HG03280 (cell line): ENCODE results near the gene ENTPD1.
"Not testable (repeated sequence)": the region's sequence is repeated elsewhere in the genome, so short reads cannot be mapped to it uniquely, and the experiment has no call there.

ENCODE experiments used
- ATAC-seq: cut with Tn5 transposase; IDR thresholded peaks from one replicate; pipeline ENCODE4 v1.9.1; 2021; ENCODE audit warnings: mild to moderate bottlenecking, moderate library complexity; ENCODE audit not compliant: unreplicated experiment

The ENTPD1 gene

DNA sequence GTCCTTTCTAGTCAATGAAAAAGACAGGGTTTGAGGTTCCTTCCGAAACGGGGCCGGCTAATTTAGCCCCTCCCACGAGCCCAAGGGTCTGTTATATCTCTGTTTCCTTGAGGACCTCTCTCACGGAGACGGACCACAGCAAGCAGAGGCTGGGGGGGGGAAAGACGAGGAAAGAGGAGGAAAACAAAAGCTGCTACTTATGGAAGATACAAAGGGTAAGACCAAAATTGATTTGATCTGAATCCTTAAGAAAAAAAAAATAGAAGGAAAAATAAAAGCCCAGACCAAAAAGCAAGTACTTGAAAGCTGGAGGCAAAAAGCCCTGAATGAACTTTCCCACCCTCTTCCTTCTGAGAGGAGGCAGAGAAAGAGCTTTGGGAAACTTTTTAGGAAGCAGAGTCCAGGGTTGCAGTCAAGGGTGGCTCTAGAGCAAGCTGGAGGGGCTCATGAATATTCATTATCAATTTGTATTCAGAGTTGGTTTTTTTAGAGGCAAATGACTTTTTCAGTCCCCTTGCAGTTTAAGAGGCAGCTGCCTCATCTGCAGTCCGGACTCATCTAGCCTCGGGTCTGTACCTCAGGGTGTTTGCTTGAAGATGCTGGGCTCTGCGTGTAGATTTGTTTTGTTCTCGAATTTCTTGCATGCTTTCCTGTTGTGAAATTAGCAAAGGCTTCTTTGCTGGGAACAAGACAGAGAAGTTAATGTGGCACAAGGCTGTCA lies at the start of gene ENTPD1:
Gene ENTPD1, plus strand, starts transcription at position 123 of the 721 bp plus-strand sequence. Its CDS starts 77 bp downstream, at position 200.
- no peak for ATAC-seq

DNA sequence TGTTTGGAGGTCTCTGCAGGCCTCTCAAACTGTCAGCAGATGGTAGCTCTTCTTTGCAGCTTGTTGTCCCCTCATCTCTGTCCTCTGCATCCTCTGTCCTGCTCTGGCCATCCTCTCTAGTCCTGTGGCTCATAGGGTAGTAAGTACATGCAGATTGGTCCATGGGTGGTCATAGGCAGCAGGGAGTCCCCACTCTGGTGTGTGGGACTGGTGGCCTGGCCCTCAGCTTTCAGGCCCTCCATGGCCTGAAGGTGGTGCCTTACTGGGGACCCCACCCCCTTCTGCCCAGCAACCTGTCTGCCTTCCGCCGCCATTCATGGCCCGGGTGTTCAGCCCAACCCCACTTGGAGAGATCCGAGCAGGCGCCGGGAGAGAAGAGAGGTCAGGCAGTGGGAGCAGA lies 49.4 kb upstream of the ENTPD1 start:
- no peak for ATAC-seq

DNA sequence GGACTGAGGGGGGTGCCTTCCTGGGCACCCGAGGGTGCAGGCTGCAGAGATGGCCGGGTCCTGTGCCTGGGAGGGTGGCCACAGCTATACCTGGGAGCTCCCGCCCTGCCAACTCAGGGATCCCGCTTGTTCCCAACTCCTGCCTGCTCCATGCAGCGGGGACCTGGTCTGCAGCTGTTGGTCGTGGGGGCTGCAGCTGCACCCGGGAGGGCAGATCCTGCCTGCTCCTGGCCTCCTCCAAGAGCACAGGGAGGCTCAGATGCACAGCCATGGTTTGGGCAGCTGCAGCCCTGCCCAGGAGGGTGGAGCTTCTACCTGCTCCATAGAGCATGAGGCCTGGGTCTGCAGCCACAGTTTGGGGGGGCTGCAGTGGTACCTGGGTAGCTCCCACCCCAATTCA lies 49.0 kb upstream of the ENTPD1 start:
- no peak for ATAC-seq

DNA sequence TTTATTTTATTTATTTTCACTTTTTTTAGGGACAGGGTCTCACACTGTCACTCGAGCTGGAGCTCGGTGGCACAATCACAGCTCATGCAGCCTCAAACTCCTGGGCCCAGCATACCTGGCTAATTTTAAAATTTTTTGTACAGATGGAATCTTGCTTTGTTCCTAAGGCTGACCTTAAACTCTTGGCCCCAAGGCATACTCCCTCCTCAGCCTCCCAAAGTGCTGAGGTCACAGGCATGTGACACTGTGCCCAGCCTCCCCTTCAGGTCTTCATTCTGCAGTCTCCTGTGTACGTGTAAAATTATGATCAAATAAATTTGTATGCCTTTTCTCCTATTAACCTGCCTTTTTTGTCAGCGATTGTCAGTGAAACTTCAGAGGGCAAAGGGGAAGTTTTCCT lies 44.5 kb upstream of the ENTPD1 start:
- no peak for ATAC-seq

DNA sequence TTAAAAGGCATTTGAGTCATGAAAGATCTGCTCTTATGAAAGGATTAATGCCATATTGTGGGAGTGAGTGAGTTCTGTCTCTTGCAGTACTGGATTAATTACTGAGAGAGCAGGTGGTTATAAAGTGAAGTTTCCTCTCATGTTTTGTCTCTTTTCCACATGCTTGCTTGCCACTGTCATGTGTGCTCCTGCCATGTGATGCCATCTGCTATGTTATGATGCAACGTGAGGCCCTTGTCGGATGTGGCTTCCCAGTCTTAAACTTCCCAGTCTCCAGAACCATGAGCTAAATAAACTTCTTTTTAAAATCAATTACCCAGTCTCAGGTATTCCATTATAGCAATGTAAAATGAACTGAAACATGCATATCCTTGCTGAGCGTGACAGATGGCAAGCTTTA lies 39.5 kb upstream of the ENTPD1 start:
- ATAC-seq, result no peak

GRCh38 chr10:95716866-95717265 lies 39.1 kb upstream of the ENTPD1 start:
- ATAC-seq, result no peak

GRCh38 chr10:95720745-95721144 lies 35.2 kb upstream of the ENTPD1 start:
- not testable (repeated sequence) for ATAC-seq

GRCh38 chr10:95722496-95722895 lies 33.5 kb upstream of the ENTPD1 start:
- ATAC-seq, result not testable (repeated sequence)

- ATAC-seq, result no peak
Measured at GRCh38 chr10:95728526-95728925, 27.4 kb upstream of the ENTPD1 start.

DNA sequence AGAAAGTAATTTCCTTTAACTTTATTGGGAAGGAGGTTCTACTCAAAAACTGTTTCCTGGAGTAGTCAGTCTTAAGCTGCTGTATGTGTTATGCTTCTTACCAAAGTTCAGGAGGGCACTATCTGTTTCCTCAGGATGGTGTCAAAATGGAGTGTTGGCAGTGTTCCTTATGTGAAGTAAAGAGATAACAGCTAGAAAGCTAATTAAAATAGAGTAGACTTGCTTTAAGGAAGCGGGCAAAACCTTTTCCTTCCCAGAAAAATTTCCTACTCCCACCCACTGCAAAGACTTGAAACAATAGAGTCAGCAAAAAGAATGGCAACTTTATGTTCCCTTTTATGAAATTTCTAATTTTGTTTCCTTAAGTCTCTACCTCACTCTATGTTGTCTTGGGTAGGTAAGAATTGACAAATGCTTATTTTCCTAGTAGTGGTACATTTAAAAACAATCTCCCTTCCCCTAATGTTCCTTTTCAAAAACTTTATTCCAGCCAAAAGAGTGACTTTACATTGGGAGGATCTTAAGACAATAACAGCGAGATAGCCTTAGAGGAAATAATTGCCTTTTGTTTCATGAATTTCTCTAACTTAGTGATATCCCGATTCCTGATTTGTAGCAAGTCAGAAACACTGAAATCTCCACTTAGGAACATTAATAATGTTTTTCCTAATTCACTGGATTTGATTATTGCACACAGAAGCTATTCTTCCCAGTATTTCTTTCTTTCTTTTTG lies 26.5 kb upstream of the ENTPD1 start:
- ATAC-seq, result no peak

GRCh38 chr10:95730233-95730632 lies 25.7 kb upstream of the ENTPD1 start:
- no peak for ATAC-seq

- ATAC-seq, result not testable (repeated sequence)
Measured at GRCh38 chr10:95732907-95733306, 23.1 kb upstream of the ENTPD1 start.

DNA sequence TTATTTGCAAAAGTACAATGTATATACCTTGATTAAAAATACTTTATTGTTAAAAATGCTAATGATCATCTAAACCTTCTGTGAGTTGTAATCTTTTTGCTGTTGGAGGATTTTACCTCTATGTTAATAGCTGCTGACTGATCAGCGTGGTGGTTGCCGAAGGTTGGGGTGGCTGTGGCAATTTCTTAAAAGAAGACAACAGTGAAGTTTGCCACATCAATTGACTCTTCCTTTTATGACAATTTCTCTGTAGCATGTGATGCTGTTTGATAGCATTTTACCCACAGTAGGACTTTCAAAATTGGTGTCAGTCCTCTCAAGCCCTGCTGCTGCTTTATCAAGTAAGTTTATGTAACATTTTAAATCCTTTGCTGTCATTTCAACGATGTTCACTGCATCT lies 16.9 kb upstream of the ENTPD1 start:
- no peak for ATAC-seq

DNA sequence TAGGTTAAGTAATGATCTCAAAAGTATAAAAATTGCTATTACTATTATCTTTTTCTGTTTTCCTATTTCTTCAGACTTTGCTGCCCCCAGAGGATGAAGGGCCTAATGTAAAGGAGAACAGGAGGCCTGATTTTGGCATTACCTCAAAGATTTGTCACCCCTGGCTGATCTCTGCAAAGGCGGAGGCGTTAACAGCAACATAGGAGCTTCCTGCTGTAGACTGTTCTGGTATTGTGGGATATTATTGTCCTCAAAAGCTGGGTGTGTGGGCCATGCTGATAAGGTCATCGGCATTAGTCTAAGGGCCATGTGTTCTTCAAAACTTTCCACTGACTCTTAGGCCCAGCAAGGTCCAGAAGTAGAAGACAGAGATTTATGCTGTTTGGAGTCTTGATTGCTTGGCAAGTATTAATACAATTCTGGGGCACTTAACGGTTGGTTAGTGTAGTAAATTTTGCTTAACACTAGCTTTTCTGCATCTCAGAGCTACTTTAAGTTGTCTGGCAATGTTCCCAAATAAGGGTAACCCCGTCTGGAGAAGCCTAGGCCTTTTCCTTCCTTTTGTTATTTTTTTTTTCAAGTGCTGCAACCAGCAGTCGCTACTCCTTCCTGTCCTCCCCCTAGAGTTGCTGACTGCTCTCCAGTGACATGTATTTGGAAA lies 14.0 kb upstream of the ENTPD1 start:
- ATAC-seq, result no peak

GRCh38 chr10:95742485-95742884 lies 13.5 kb upstream of the ENTPD1 start:
- no peak for ATAC-seq

DNA sequence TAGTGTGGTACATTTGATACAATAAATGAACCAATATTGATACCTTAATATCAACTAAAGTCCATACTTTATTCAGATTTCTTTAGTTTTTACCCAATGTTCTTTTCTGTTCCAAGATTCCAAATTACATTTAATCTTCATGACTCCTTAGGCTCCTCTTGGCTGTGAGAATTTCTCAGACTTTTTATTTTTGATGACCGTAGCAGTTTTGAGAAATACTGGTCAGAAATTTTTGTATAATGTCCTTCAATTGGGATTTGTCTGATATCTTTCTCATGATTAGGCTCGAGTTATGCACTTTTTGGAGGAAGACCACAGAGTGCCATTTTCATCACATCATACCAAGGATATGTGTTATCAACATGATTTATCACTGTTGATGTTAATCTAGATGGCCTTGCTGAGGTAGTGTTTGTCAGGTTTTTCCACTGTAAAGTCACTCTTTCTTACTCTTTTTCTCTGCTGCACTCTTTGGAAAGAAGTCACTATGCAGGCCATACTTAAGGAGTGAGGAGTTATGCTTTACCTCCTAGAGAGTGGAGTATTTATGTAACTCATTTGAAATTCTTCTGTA lies 12.9 kb upstream of the ENTPD1 start:
- no peak for ATAC-seq

DNA sequence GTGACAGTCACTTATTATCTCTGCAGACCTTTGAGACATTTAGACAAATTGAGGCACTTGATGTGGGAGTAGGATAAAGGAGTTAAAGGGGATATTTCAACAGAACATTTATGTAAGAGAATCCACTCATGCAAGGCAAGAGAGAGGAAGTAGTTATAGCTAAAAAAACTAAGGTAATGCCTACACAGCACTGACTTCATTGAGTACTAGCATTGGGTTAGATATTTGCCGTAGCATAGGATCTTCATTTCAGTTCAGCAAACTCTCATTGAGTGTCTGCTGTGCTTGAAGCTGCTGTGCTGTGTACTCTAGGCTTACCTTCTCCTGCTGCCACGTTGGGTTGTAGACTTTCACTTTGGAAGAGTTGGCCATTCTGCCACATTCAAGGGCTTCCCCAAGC lies 10.5 kb upstream of the ENTPD1 start:
- no peak for ATAC-seq

GRCh38 chr10:95748349-95748748 lies 7.6 kb upstream of the ENTPD1 start:
- no peak for ATAC-seq

DNA sequence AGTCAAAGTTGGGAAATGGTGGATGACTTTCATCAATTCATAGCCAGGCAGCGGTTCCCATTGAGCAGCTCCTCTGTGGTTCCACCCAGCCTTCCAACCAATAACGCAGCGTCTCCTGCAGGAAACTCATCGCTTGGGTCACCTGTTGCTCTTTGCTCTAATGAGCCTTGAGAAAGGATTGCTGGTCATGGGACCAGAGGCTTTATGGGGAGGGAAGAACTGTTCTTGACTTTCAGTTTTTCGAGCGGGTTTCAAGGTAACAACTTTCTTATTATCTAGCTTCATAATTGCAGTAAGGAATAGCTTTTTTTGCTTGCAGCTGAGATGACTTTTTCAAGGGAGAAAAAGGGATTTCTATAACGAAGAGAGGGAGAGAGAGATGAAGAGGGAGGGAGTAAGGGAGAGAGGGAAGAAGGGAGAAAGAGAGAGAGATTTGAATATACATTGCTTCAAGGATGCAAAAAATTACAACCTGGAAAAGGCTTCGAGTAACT lies 405 bp upstream of the ENTPD1 start:
- peak; percentile 31 for ATAC-seq

DNA sequence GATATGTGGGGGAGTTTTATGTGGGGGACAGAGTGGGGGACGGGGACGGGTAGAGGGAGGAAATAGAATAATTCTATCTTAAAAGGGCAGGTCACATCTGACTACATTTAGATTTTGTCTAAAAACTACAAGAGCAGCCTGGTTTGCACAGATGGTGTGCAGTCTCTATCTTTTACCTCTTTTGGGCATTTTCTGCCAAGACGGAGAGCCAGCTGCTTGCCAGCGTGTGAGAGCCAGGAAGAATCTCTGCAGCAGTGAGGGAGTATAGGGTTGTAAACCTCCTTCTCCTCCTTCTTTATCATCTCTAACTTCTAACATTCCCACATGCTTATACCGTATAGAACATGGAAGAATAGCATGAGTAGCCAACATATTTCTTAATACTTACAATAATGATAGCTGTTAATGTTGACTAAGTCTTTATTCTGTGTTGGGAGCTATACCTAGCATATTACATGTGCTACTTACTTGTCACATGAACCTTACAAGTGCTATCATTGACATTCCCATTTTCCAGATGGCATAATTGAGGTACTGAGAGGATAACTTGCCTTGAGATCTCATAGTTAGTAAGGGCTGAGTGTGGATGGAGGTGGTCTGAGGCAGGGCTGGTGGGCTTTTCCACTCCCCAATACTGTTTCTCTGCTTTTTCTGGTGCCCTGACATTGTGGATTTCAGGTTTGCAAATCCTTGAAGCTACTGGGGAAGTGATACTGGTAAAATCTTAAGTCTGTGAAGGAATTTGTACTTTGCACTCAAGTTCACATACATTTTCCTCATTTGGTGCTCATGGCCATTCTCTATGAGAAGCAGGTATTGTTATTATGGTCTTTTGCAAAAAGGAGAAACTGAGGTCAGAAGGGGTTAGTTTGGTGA lies 1.1 kb downstream of the ENTPD1 start:
- ATAC-seq, result no peak
